Erythroblast (primary cell): Measurements from ENCODE around the gene NCR1.
"Not testable (repeated sequence)": the region's sequence is repeated elsewhere in the genome, so short reads cannot be mapped to it uniquely, and the experiment has no call there.

Experiments used
- GATA1 ChIP-seq: IDR thresholded peaks from 2 replicates; pipeline ENCODE4 v1.6.1; 2011; ENCODE audit warnings: low read depth, mild to moderate bottlenecking, control low read depth, low read length, moderate library complexity
- POLR2A ChIP-seq: IDR thresholded peaks from 2 replicates; pipeline ENCODE4 v1.6.1; 2011; ENCODE audit warnings: mild to moderate bottlenecking, low read length

DNA sequence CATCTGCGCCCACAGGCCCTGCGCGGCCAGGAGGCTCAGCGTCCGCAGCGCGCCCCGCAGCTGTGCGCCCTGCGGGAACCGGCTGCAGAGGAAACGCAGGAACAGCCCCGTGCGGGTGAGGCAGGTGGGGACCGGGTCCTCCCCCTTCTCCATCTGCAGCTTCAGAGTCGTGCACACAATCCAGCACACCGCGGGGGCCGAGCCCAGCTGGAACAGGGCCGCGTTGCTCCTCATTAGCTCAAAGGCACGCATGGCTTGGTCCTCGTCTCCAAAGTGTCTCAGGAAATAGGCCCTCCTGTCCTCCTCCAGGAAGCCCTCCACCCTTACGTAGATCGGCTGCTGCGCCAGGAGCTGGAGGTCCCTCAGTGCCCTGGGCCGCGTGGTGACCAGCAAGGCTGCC, 33.6 kb downstream of the NCR1 start:
- TF ChIP-seq POLR2A, GATA1: not testable (repeated sequence)
